GM18858 (cell line): ENCODE results near the gene CGRRF1.

Source experiments
- ATAC-seq: cut with Tn5 transposase; IDR thresholded peaks from one replicate; pipeline ENCODE4 v1.9.1; 2021; ENCODE audit not compliant: unreplicated experiment

The CGRRF1 gene

GRCh38 chr14:54509546-54510501 is at the start of gene CGRRF1:
TSS of gene CGRRF1 (plus strand) at chr14:54509906. CDS start at chr14:54509960, 54 bp downstream.
- peak; percentile 85 for ATAC-seq

- no peak for ATAC-seq
Observed at GRCh38 chr14:54462048-54462447, 47.7 kb upstream of the CGRRF1 start.

GRCh38 chr14:54465654-54466053 is 44.1 kb upstream of the CGRRF1 start:
- ATAC-seq = no peak

GRCh38 chr14:54467280-54467679 is 42.4 kb upstream of the CGRRF1 start:
- no peak for ATAC-seq

GRCh38 chr14:54470701-54471100 is 39.0 kb upstream of the CGRRF1 start:
- ATAC-seq = no peak

GRCh38 chr14:54471641-54472040 is 38.1 kb upstream of the CGRRF1 start:
- no peak for ATAC-seq

GRCh38 chr14:54472315-54472714 is 37.4 kb upstream of the CGRRF1 start:
- no peak for ATAC-seq

- ATAC-seq = no peak
Observed at GRCh38 chr14:54474232-54474793, 35.4 kb upstream of the CGRRF1 start.

- no peak for ATAC-seq
Observed at GRCh38 chr14:54475187-54475899, 34.4 kb upstream of the CGRRF1 start.

GRCh38 chr14:54475911-54476310 is 33.8 kb upstream of the CGRRF1 start:
- no peak for ATAC-seq

- ATAC-seq = no peak
Observed at GRCh38 chr14:54478636-54479215, 31.0 kb upstream of the CGRRF1 start.

GRCh38 chr14:54480830-54481562 is 28.7 kb upstream of the CGRRF1 start:
- ATAC-seq = no peak

- ATAC-seq = no peak
Observed at GRCh38 chr14:54481695-54482094, 28.0 kb upstream of the CGRRF1 start.

- no peak for ATAC-seq
Observed at GRCh38 chr14:54483073-54483745, 26.5 kb upstream of the CGRRF1 start.

GRCh38 chr14:54483846-54484245 is 25.9 kb upstream of the CGRRF1 start:
- ATAC-seq = no peak

GRCh38 chr14:54486685-54487084 is 23.0 kb upstream of the CGRRF1 start:
- no peak for ATAC-seq

GRCh38 chr14:54487771-54488170 is 21.9 kb upstream of the CGRRF1 start:
- no peak for ATAC-seq

- no peak for ATAC-seq
Observed at GRCh38 chr14:54488318-54488645, 21.4 kb upstream of the CGRRF1 start.

- peak; percentile 80 for ATAC-seq
Observed at GRCh38 chr14:54488646-54489317, 20.9 kb upstream of the CGRRF1 start, which contains the start of gene GMFB. TSS of gene GMFB (minus strand) at chr14:54488980. CDS start at chr14:54488927, 53 bp downstream.

GRCh38 chr14:54489318-54489683 is 20.4 kb upstream of the CGRRF1 start:
- no peak for ATAC-seq
